ENCODE data around the gene LAMP5. TPM values are rescaled to one million over a fixed set of nuclear protein-coding genes. Genes with fewer than 3 reads are reported as not detected.

Gene LAMP5
- total and polyA plus RNA-seq, 2 of the 13 experiments (the other 11 are each of a cell fraction or from before 2014, with no cell fraction given) = not detected

DNA sequence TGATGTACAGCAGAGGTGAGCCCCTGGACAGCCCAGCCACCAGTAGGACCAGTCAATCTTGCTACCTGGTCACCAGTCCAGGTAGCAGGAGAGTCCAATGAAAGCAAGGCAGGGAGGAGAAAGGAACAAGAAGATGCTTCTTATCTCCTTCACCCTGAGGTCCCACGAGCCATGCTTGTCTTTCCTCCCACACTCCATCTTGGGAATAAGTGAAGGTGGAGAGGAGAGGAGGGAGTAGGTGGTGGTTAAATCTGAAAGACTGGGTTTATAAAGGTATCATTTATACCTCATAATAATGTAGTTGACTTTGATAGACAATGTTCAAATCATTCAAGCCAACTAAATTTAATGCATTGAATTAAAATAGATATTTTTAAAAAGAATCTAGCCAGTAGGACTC is 35.9 kb downstream of the LAMP5 start (continued):
- TF ChIP-seq PAXIP1 (CRISPR knock-in tag; conservative IDR thresholded peaks at IDR 0.05) = no peak
- TF ChIP-seq NCOA1 (CRISPR knock-in tag; IDR thresholded peaks at IDR 0.05) = no peak

DNA sequence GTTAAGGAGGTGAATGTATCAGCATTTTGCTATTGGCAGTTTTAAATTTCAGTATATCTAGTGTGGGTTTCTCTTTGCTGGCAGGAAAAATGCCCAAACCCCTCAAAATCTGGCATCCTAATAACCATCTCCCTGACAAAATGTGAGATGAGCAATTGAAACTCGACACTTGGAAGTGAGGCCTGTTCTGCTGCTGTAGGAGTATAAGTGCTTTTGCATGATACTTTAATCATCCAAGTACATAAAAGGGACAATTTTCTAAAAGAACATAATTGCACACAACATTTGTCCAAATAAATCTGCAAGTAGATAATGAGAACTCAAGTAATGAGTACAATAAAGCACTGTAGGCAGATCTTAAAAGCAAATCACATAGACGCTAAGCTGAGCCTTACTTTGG is 36.5 kb downstream of the LAMP5 start:
- WGBS (ENCODE audit: low lambda C conversion rate) = 2% methylated on average over 2 of the region's 2 CpGs
- DNase-seq (ENCODE audit: low spot score) = no peak
- H3K4me3 ChIP-seq (replicated peaks in 1 of 3; ENCODE audit: insufficient read depth in 1 of 3, low read depth in 2 of 3, low read length in 3 of 3) = no peak overlapping the region
- BruUV-seq (replicated peaks) = no TSS peak
- no peak overlapping the region for H3K9ac ChIP-seq (ENCODE audit: insufficient read depth, low read depth, low read length)
- in situ Hi-C loops (cut with HindIII; ENCODE audit: extremely low pct_ligation_motif_present, low pct_unique_long_range_greater_than_20kb) (no loop called here), intact Hi-C loops (cut with micrococcal nuclease; ENCODE audit: unreplicated experiment) (no loop called here)
- H3K36me3 ChIP-seq (replicated peaks in 1 of 2; ENCODE audit: control insufficient read depth in 1 of 2, insufficient read depth in 2 of 2, low read length in 2 of 2) = no peaks in the 10 kb centered on the region
- H2AFZ ChIP-seq (ENCODE audit: low read length) = no peak overlapping the region
- no peaks in the 10 kb centered on the region for H3K9me3 ChIP-seq (ENCODE audit: low read length)
- no peaks in the 10 kb centered on the region for H4K20me1 ChIP-seq (ENCODE audit: insufficient read depth, low read length)
- ATAC-seq = no peak
- FAIRE-seq = no peak
- no peaks in the 10 kb centered on the region for H3K79me2 ChIP-seq (ENCODE audit: insufficient read depth, low read length)
- no peaks in the 10 kb centered on the region; a peak in 2 of 5 replicates for H3K27me3 ChIP-seq (ENCODE audit: control insufficient read depth in 1 of 2, insufficient read depth in 2 of 2, low read length in 2 of 2)
- H3K4me1 ChIP-seq (ENCODE audit: insufficient read depth, low read length) = no peaks in the 10 kb centered on the region
- no peak for TF ChIP-seq BCL6 (CRISPR knock-in tag; IDR thresholded peaks at IDR 0.05)
- TF ChIP-seq ADNP (CRISPR knock-in tag; IDR thresholded peaks at IDR 0.05) = no peak
- TF ChIP-seq KLF11 (CRISPR knock-in tag; IDR thresholded peaks at IDR 0.05) = no peak
- TF ChIP-seq CBFB (CRISPR knock-in tag; IDR thresholded peaks at IDR 0.05) = no peak
- TF ChIP-seq ZSCAN30 (CRISPR knock-in tag; IDR thresholded peaks at IDR 0.05) = no peak
- no peak for TF ChIP-seq ZBTB39 (CRISPR knock-in tag; IDR thresholded peaks at IDR 0.05)
- no peak for TF ChIP-seq ZNF30 (CRISPR knock-in tag; IDR thresholded peaks at IDR 0.05)
- no peak for TF ChIP-seq ZSCAN21 (CRISPR knock-in tag; IDR thresholded peaks at IDR 0.05; ENCODE audit: borderline replicate concordance)
- no peak for TF ChIP-seq ZNF468 (CRISPR knock-in tag; IDR thresholded peaks at IDR 0.05)
- TF ChIP-seq AGO2 (optimal IDR thresholded peaks at IDR 0.05; ENCODE audit: low read depth, low read length) = no peak
- TF ChIP-seq ZNF556 (CRISPR knock-in tag; IDR thresholded peaks at IDR 0.05; ENCODE audit: borderline replicate concordance) = no peak
- no peak for TF ChIP-seq NFATC3 (CRISPR knock-in tag; IDR thresholded peaks at IDR 0.05)
- TF ChIP-seq ZNF136 (CRISPR knock-in tag; IDR thresholded peaks at IDR 0.05; ENCODE audit: low read depth) = no peak
- no peak for TF ChIP-seq ZNF672 (CRISPR knock-in tag; IDR thresholded peaks at IDR 0.05)
- TF ChIP-seq FOXK2 (IDR thresholded peaks at IDR 0.05) = no peak
- no peak for TF ChIP-seq ETV5 (CRISPR knock-in tag; IDR thresholded peaks at IDR 0.05; ENCODE audit: borderline replicate concordance)
- H3K4me2 ChIP-seq (ENCODE audit: low read depth, low read length) = no peak overlapping the region
- POLR2A ChIA-PET = no interaction called here
- CTCF ChIA-PET (ENCODE audit: low intra/inter-chr PET ratio, low total read pairs) = no interaction called here
- no peak overlapping the region for H3K27ac ChIP-seq (ENCODE audit: extremely low read length, insufficient read depth, low read length)
